Cardiac fibroblast (primary cell): ENCODE measurements around the gene MEN1.

ENCODE experiments used
- DNase-seq, 2 donors: peaks; one replicate each; pipeline versions ENCODE4 v3.0.0 to v3.0.0-alpha.2; 2010; ENCODE audit warnings: low read depth in 2 of 2
- H3K4me3 ChIP-seq, 2 donors: replicated peaks in 1 of 2; 1 replicate in 1 of 2; 2 replicates in 1 of 2; pipeline ENCODE4 v1.5.1; 2011; ENCODE audit warnings: low read depth in 2 of 2, low read length in 2 of 2, mild to moderate bottlenecking in 2 of 2, moderate library complexity in 1 of 2
- TF ChIP-seq, protein P1 (sequence below): IDR thresholded peaks from one replicate; pipeline ENCODE4 v1.5.1; 2011; ENCODE audit warnings: low read depth, mild to moderate bottlenecking, low read length, inconsistent platforms

MEN1 gene

DNA sequence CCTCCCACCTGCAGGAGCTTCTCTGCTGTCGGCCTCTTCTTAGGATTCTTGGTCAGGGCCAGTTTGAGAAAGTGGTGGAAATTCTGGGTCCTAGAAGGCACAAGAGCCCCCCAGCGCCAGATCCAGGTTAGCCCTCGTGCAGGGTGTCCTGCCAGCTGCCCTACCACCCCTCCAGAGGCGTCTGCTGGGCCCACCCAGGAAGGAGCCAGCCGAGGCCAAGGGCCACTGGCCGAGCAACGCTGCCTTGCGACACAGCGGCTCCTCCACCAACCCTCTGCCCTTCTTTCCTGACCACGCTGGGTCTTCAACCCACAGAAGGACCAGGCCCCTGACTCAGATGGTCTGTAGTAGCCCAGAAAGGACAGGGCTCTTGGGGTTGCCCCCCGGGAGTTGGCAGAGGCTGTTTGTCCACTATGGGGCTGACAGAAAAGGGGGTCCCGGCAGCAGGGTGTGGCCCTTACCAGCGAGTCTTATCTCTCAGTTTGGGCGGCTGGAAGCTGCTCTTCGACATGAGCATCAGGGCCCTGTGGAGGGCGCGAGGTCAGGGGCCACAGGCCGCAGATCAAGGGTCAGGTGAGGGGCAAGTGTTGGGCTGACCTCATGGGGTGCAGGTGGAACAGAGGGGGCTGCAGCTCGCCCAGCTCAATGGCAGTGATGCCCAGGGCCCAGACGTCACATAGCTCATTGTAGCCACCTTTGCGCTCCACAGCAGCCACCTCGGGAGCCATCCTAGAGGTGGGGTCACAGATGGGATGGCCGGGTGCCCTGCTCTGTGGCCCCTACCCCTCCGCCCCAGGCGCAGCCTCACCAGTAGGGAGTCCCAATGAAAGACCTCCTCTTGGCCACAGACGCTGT, 9.8 kb downstream of the MEN1 start:
- H3K4me3 ChIP-seq, result no peak overlapping the region
- DNase-seq, result no peak
- TF ChIP-seq, protein P1, sequence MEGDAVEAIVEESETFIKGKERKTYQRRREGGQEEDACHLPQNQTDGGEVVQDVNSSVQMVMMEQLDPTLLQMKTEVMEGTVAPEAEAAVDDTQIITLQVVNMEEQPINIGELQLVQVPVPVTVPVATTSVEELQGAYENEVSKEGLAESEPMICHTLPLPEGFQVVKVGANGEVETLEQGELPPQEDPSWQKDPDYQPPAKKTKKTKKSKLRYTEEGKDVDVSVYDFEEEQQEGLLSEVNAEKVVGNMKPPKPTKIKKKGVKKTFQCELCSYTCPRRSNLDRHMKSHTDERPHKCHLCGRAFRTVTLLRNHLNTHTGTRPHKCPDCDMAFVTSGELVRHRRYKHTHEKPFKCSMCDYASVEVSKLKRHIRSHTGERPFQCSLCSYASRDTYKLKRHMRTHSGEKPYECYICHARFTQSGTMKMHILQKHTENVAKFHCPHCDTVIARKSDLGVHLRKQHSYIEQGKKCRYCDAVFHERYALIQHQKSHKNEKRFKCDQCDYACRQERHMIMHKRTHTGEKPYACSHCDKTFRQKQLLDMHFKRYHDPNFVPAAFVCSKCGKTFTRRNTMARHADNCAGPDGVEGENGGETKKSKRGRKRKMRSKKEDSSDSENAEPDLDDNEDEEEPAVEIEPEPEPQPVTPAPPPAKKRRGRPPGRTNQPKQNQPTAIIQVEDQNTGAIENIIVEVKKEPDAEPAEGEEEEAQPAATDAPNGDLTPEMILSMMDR, result no peak

DNA sequence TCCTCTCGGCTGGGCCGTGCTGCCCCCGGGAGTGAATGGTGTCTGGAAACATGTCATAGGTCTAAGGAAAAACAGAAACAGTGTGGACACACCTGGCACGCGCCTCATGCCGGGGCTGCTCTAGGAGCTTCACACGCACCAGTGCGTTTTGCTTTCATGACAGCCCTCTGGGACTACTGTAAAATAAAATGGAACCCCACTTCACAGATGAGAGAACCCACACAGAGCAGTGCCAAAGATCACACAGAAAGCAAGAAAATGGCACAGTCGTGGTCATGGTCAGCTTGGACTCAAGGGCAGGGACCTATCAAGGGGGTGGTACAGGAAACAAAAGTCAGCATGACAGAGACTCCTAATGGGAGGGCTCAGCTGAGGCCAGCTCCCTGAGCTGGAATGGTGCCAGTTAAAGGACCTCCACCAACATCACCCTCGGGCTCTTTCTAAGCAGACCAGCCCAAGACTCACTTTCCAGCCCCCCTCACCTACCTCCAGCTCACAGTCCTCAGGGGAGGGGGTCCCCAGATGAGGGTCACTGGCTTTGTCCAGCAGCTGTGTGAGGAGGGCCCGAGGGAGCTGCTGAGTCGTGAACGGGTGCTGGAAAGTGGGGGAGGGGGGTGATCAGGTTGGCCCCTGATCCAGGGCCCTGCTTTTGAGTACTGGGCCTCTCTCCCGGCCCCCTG, 10.6 kb downstream of the MEN1 start:
- no peak overlapping the region for H3K4me3 ChIP-seq
- TF ChIP-seq, protein P1, result no peak
- no peak for DNase-seq

DNA sequence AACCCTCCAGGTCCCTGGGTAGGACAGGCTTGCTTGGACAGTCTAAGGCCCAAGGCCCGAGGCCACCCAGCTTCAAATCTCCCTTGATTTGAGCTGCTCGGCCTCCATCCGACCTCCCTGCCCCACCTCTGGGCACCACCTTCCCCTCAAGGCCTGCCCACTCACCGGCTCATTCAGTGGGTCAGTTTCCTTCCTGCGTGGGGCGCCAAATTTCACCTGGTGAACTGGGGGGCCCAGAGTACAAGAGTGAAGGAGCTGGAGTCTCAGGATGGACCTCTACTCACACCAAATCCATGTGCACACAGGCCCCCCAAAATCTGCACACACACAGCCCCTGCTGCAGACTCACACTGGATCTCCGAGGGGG, 11.1 kb downstream of the MEN1 start:
- H3K4me3 ChIP-seq, result no peak overlapping the region
- TF ChIP-seq, protein P1, result no peak
- no peak for DNase-seq

DNA sequence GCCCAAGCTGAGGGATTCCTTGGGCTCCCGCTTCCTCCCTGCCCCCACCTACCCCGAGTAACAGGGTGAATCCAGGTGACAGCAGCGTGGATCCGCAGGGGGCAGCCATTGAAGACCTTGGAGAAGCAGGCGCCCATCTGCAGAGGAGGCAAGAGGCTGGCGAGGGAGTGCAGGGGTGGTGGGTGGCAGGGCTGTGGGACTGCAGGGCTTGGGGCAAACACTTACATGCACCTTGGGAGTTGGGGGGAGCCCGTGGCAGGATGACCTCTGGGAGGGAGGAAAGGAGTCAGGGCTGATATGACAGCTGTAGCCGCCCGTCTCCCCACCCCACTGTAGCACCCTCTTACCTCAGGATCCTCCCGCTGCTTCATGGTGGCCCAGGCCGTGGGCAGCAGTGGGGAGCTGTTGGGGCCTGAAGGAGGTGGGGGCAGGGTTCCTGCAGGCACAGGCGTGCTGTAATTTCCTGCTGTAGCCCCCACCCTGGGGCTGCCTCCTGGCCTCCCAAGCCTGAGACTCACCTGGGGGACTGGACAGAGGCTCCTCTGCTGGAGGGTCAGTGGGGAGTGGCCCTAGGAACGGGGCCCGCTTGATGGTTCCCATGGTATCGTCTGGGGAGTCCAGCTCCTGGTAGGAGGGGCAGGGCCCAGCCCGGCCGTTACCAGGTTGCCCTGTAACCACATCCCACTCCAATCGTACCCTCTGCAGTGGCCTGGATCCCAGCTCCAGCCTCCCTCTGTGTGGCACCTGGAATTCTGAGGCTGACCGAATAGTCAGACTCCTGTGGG, 13.4 kb downstream of the MEN1 start:
- no peak overlapping the region for H3K4me3 ChIP-seq
- TF ChIP-seq, protein P1, result no peak
- DNase-seq, result no peak

DNA sequence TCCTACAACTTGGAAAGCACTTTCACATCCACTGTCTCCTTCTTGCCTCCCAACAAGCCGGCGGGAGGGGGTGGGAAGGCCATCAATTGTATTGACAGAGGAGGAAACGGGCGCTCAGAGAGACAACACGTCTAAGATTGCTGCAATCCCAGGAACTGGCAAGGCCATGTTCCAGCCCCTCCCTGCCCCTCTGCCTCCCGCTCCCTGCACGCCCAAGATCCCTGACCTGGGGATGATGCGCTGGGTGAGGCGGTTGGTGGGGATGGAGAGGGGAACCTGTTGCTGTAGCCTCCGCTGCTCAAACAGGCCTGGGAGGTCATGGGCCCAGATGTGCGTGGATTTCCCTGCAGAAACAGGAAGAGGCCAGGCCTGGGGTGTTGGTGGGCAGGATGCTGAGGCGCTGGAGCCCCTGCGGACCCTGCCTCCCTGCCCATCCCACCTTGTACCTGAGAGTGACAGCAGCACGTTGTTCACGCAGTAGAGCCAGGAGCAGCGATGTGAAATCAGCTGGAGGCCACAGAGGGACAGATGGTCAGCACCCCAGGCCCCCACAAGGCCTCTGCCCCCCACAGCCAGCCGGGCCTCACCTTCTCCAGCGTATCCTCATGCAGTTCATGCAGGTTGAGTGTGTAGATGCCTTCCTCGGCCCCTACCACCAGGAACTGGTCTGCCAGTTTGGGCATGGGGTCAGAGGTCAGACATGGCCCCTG, 14.1 kb downstream of the MEN1 start:
- no peak overlapping the region for H3K4me3 ChIP-seq
- TF ChIP-seq, protein P1, result no peak
- DNase-seq, result no peak

DNA sequence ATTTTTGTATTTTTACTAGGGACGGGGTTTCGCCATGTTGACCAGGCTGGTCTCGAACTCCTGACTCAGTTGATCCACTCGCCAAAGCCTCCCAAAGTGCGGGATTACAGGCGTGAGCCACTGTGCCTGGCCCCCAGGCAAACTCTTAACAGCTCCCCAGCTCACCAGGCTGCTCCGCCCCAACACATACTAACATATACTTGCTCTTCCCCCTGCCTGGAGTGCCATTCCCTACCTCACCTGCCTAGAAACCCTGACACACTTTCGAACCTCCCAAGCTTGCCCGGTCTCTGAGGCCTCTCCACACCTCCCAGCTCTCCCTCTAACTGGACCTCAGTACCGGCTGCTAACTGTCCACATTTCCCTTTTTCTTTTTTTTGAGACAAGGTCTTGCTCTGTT, 15.8 kb downstream of the MEN1 start:
- TF ChIP-seq, protein P1, result no peak
- no peak for DNase-seq
- H3K4me3 ChIP-seq, result no peak overlapping the region
